AG20443 (cell line): ENCODE measurements around the gene LRP1-AS.

Experiments
- DNase-seq: peaks from one replicate; pipeline ENCODE4 v3.0.0; 2012; ENCODE audit warnings: low spot score, mixed read lengths

LRP1-AS gene

GRCh38 chr12:57180321-57180989 lies 33.0 kb upstream of the LRP1-AS start:
- DNase-seq = no peak

DNA sequence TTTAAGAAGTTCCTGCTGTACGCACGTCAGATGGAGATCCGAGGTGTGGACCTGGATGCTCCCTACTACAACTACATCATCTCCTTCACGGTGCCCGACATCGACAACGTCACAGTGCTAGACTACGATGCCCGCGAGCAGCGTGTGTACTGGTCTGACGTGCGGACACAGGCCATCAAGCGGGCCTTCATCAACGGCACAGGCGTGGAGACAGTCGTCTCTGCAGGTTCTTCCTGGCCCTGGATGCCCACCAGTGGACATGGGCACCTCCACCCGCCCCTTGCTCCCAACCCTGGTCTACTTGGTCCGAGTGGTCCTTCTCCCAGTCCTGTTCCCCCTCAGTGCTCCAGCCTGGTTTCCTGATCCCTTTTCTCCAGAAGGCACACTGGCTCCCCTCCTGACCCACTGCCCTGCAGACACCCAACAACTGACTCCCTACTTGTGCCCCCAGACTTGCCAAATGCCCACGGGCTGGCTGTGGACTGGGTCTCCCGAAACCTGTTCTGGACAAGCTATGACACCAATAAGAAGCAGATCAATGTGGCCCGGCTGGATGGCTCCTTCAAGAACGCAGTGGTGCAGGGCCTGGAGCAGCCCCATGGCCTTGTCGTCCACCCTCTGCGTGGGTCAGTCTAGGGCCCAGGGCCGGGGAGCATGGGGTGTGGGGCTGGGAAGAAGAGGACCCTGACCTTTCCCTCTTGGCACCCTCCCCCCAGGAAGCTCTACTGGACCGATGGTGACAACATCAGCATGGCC lies 32.1 kb upstream of the LRP1-AS start:
- DNase-seq = no peak

- no peak for DNase-seq
Observed at GRCh38 chr12:57178213-57178612, 30.8 kb upstream of the LRP1-AS start.

DNA sequence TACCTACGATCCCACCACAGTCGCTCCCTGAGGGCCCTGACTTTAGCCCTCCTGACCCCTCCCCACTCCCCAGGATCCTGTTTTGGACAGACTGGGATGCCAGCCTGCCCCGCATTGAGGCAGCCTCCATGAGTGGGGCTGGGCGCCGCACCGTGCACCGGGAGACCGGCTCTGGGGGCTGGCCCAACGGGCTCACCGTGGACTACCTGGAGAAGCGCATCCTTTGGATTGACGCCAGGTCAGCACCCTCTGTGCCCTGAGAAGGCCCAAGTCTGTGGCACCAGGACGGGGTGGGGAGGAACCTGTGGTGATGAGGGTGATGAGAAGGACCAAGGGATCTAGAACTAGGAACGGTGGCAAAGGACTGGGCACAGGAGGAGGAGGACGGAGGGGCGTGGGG lies 29.9 kb upstream of the LRP1-AS start:
- DNase-seq = no peak

DNA sequence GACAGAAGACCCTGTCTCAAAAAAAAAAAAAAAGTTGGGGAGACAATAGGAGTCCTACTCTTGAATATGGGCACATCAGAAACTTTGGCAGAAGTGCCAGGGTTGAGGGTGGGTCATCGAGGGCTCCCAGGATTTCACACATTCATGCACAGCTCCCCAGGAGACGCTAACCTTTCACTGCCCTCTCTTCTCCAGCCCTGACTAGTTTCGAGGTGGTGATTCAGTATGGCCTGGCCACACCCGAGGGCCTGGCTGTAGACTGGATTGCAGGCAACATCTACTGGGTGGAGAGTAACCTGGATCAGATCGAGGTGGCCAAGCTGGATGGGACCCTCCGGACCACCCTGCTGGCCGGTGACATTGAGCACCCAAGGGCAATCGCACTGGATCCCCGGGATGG lies 29.4 kb upstream of the LRP1-AS start:
- no peak for DNase-seq

DNA sequence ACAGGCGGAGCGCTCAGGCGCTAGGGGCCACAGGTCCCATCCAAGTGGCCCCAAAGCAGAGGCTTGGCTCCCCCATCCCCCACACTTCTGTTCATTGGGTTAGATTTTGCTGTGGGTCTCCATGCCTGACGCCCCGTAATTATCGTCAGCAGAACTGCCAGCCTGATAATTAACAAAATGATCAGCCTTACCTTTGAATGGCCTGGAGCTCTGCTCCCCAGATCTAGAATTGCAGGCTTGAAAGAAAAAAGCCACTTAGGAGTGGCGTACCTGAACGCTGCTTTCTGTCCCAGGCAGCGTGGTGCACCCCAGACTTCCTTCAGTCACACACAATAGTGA lies 28.7 kb upstream of the LRP1-AS start:
- DNase-seq = no peak

GRCh38 chr12:57175428-57176138 lies 28.2 kb upstream of the LRP1-AS start:
- DNase-seq = peak; percentile 87

DNA sequence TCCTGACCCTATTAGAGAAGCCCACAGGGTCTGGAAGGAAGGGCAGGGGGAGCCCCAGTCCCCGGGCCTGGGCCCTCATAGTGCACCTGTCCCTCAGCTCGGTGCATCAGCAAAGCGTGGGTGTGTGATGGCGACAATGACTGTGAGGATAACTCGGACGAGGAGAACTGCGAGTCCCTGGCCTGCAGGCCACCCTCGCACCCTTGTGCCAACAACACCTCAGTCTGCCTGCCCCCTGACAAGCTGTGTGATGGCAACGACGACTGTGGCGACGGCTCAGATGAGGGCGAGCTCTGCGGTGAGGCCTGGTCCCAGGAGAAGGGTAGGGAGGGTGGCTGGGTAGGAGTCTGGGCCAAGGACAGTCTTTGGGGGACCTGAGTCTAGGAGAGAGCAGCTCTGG lies 26.3 kb upstream of the LRP1-AS start:
- DNase-seq = no peak

DNA sequence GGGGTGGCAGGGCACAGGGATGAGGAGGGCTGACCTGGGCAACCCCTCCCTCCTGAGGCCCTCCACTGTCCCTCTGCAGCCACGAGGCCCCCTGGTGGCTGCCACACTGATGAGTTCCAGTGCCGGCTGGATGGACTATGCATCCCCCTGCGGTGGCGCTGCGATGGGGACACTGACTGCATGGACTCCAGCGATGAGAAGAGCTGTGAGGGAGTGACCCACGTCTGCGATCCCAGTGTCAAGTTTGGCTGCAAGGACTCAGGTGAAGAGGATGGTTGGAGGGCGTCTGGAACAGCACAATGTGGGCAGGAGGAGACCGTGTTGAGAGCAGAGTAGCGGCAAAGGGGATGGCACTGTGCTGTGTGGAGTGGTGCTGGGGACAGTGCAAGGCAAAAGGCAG lies 25.7 kb upstream of the LRP1-AS start:
- peak; percentile 50 for DNase-seq

- peak; percentile 78 for DNase-seq
Observed at GRCh38 chr12:57171668-57172067, 24.2 kb upstream of the LRP1-AS start.

- no peak for DNase-seq
Observed at GRCh38 chr12:57170927-57171326, 23.5 kb upstream of the LRP1-AS start.

DNA sequence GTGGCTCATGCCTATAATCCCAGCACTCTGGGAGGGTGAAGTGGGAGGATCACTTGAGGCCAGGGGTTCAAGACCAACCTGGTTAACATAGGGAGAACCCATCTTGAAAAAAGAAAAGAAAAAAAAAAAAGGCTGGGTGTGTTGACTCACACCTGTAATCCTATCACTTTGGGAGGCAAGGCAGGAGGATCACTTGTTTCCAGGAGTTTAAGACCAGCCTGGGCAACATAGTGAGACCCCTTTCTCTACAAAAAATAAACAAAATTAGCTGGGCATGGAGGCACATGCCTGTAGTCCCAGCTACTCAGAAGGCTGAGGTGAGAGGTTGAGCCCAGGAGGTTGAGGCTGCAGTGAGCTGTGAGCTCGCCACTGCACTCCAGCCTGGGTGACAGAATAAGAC lies 23.0 kb upstream of the LRP1-AS start:
- DNase-seq = no peak

DNA sequence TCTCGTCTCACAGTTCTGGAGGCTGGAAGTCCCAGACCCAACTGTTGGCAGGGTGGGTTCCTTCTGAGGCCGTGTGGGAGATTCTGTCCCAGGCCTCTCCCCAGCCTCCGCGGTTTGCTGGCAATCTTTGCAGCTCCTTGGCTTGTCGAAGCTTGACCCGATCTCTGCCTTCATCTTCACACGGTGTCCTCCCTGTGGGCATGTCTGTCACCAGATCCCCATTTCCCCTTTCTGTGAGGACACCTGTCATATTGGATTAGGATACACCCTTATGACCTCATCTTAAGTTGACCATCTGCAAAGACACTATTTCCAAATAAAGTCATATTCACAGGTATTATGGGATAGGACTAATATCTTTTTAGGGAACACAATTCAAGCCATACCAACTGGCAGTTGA lies 22.6 kb upstream of the LRP1-AS start:
- no peak for DNase-seq

DNA sequence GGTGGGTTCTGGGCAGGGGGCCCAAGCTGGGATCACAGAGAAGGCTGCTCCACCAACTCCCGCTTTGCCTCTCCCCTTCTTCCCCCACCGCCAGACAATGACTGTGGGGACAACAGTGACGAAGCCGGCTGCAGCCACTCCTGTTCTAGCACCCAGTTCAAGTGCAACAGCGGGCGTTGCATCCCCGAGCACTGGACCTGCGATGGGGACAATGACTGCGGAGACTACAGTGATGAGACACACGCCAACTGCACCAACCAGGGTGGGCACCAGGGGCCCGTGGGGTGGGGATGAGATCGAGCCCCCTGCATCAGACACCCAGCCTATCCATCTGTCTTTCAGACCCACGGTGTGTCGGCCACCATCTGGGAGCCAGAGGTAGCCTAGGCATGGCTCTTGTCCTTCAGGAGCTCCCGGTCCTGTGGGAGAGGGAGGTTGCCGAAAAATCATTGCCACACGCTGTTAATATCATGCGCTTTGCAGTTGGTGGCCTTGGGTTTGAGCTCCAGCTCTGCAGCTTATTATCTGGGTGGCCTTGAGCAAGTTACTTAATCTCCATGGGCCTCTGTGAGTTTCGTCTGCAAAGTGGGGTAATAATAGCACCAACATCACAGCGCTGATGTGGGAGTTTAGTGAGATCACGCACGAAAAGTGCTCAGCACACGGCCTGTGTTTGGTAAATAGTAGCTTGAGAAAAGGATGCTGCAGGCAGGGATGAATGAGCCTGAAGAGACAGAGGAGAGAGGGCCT lies 21.8 kb upstream of the LRP1-AS start:
- DNase-seq = no peak

- DNase-seq = no peak
Observed at GRCh38 chr12:57168058-57168457, 20.6 kb upstream of the LRP1-AS start.

DNA sequence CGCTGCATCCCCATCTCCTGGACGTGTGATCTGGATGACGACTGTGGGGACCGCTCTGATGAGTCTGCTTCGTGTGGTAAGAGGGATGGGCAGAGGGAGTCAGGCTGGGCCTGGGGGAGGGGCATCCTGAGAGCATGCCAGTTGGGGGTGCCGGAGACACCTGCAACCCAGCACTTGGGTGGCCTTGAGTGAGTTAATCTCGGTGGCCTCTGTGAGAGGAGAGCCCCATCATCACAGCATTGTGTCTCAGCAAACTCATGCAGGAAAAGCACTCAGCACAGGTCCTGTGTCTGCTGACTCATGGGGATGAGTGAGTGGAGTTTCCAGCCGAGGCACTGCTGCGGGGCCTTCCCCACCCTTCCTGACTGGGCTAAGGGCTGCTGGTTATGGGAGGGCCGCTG lies 19.6 kb upstream of the LRP1-AS start:
- DNase-seq = peak; percentile 82

GRCh38 chr12:57165741-57166140 lies 18.3 kb upstream of the LRP1-AS start:
- peak; percentile 68 for DNase-seq

DNA sequence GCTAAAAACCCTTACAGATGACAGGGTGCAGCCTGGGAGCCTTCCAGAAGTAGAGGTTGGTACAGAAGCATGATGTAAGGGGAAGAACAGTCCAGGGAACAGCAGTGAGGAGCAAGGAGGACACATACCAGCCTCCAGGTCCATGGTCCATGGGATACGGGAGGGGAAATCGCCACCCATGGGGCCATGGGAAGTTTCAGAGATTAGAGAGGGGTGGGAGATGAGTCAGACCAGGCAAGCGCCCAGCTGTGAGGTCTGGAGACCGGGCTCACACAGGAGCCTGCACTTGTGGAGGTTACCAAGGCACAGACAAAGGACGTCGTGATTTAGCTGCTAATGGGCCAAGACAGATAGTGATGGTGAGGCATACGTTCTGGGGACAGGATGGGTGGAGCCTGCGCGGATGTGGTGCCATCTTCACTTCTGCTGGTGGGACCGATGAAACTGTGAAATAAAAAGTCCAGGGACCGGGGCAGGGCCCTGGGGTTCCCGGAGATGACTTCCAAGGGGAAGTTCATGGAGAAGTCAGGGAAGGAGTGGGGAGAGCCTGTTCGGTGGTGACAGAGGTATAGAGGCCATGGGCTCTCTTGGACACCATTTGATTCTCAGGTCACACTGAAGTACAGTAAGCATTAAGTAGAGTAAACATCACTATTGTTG lies 17.7 kb upstream of the LRP1-AS start:
- no peak for DNase-seq

- no peak for DNase-seq
Observed at GRCh38 chr12:57164454-57164853, 17.0 kb upstream of the LRP1-AS start.

GRCh38 chr12:57162553-57163125 lies 15.2 kb upstream of the LRP1-AS start:
- DNase-seq = no peak

- peak; percentile 56 for DNase-seq
Observed at GRCh38 chr12:57161491-57161890, 14.1 kb upstream of the LRP1-AS start.

DNA sequence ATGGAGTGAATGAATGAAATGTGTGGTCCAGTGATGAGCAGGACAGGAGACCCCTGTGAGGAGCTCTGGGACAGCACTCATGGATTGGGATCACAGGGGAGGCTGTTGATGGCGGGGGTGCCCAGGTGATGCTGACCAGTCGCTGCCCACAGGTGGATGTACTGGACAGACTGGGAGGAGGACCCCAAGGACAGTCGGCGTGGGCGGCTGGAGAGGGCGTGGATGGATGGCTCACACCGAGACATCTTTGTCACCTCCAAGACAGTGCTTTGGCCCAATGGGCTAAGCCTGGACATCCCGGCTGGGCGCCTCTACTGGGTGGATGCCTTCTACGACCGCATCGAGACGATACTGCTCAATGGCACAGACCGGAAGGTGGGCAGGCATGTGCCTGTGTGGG lies 13.3 kb upstream of the LRP1-AS start:
- no peak for DNase-seq
